Adrenal gland (tissue), 12 donors: ENCODE measurements around the gene BCL11A. TPM values are rescaled to one million over a fixed set of nuclear protein-coding genes. Genes with fewer than 3 reads are reported as not detected.

Experiments used
- DNase-seq, 7 donors: peaks; one replicate each; pipeline ENCODE4 v3.0.0-alpha.2; 2019 to 2020
- H3K27ac ChIP-seq, 5 donors: fragments of 200-600 bp; sonication (generic) in 4 of 5; 1 replicate in 3 of 5; 2 replicates in 2 of 5; pipeline versions ENCODE4 v1.5.1 to v1.8.0; 2016 to 2020; ENCODE audit warnings: mild to moderate bottlenecking in 1 of 5
- H3K27me3 ChIP-seq: fragments of 200-600 bp; 2 replicates; pipeline ENCODE4 v1.8.0; 2021
- H3K36me3 ChIP-seq, 2 donors: fragments of 200-600 bp; replicated peaks in 1 of 2; 1 replicate in 1 of 2; 2 replicates in 1 of 2; pipeline versions ENCODE4 v1.5.1 to v1.8.0; 2018 to 2022
- H3K4me1 ChIP-seq, 2 donors: fragments of 200-600 bp; replicated peaks in 1 of 2; 1 replicate in 1 of 2; 2 replicates in 1 of 2; pipeline versions ENCODE4 v1.5.1 to v1.8.0; 2018 to 2021
- H3K4me3 ChIP-seq, 4 donors: fragments of 200-600 bp; sonication (generic) in 3 of 4; one replicate each; pipeline ENCODE4 v1.5.1; 2016 to 2018
- H3K9me3 ChIP-seq, 3 donors: fragments of 200-600 bp; sonication (generic) in 1 of 3; replicated peaks in 1 of 3; 1 replicate in 2 of 3; 2 replicates in 1 of 3; pipeline versions ENCODE4 v1.5.1 to v1.8.0; 2016 to 2021
- POLR2A ChIP-seq, 2 donors: fragments of 450-650 bp; IDR thresholded peaks; one replicate each; pipeline ENCODE4 v1.6.1; 2017; ENCODE audit warnings: antibody characterized with exemption in 2 of 2, mild to moderate bottlenecking in 2 of 2, moderate library complexity in 1 of 2
- WGBS, 4 donors: extraction: QIAGEN DNeasy Blood & Tissue Kit in 2 of 4; methylation state at CpG; one replicate each; pipeline versions ENCODE4 v1.1.5 to v1.1.7; 2013 to 2017; 5-methylcytosine and 5-hydroxymethylcytosine counted together
- intact Hi-C, 2 donors: fragments of 100-400 bp; cut with DNase I; formaldehyde crosslinking; loops; one replicate each; pipeline versions ENCODE4 v1.14.1 to v1.15.0; 2022 to 2023
- polyA plus RNA-seq, 3 donors: library from polyadenylated mRNA; stranded (reverse); fragments of 200-250 nt in 2 of 3; fragments of 350-450 nt in 1 of 3; fragmentation: Illumina TruSeq in 1 of 3; extraction: RNeasy Lipid Tissue Mini Kit (QIAGEN cat#74804) in 1 of 3; gene quantifications; one replicate each; pipeline ENCODE4 v1.2.3, GENCODE V29; 2013 to 2014
- total RNA-seq, 9 donors: library from RNA; depleted of rRNA in 4 of 9; stranded (reverse); fragments of >200 nt in 4 of 9; fragments of 120-200 nt in 1 of 9; fragmentation: NEBNext Ultra II Directional in 1 of 9; extraction: Animal tissue kit (Norgen Biotek cat#: 25700) in 1 of 9; gene quantifications; one replicate each; pipeline versions ENCODE4 v1.1.0 to v1.2.4, GENCODE V29; 2013 to 2023
- TF ChIP-seq, protein P1 (sequence below), 6 experiments: fragments of 450-650 bp in 4 of 6; fragments of 200-600 bp in 2 of 6; sonication (generic) in 1 of 6; IDR thresholded peaks; 1 replicate in 5 of 6; 2 replicates in 1 of 6; pipeline versions ENCODE4 v1.5.1 to v1.8.0; 2016 to 2021; ENCODE audit warnings: antibody characterized with exemption in 6 of 6, mild to moderate bottlenecking in 2 of 6, moderate library complexity in 1 of 6
- donor health status: healthy with polysubstance abuse.
- donor health status: Bipolar disorder and iron deficiency.
- donor health status: DM: yes; HTN: yes; CAD: no.
- donor health status: DM: no; HTN: no; CAD: no.
- donor health status: DM: no; HTN: no; CAD: no.
- donor health status: DM: yes; HTN: yes; CAD: no.

BCL11A gene
- total and polyA plus RNA-seq, 12 donors = 2.9 to 16.7 (median 5.3) TPM

DNA sequence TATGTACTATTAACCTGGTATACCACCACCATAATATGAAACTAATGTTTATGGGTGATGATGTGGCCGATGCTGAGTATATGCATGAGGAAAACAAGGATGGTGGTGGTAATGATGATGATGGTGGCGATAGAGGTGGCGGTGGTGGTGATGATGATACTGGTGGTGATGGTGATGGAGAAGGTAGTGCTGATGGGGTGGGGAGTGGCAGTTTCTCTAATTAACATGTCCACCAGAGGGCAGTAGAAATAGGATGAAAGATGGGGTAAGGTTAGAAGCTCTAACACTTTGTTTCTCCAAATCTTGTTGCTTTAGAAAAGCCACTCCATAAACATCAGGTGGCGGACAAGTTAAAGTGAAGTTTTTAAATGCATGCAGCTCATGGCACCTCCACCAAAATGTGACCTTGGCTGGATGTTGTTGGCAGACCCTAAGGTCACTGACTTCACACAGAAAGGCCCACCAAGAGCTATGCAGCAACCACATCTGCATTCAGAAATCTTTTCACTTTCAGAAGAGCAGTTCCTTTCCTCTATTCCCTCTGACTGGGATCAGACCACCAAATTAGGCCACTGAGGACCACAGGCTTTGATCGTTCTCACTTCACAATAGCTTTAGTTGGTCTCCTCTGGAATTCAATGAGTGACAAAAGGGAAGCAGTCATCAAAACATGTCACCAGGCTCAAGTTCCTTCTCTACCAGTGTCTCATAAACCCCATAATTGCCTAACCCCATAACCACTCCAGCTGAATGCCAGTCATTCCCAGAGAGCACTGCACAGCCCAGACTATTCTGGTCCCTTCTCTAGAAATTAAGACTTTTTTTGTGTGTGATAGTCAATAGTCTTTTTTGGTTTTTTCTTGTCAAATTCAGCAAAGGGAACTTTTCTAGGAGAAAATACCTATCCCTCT is 7.5 kb upstream of the BCL11A start:
- no peak for DNase-seq
- 71 to 81% (median 78%) methylated on average over 5 of the region's 5 CpGs for WGBS, 4 donors
- Histone ChIP-seq H3K27ac (no peak overlapping the region), H3K9me3 (no peaks in the 10 kb centered on the region), H3K27me3 (peaks cover 34% of the 10 kb centered on the region), H3K4me3 (no peak overlapping the region), H3K36me3 (no peaks in the 10 kb centered on the region), H3K4me1 (peaks cover 0 to 12% of the 10 kb centered on the region in 2 donors)
- intact Hi-C loops = no loop called here
- TF ChIP-seq, protein P1, sequence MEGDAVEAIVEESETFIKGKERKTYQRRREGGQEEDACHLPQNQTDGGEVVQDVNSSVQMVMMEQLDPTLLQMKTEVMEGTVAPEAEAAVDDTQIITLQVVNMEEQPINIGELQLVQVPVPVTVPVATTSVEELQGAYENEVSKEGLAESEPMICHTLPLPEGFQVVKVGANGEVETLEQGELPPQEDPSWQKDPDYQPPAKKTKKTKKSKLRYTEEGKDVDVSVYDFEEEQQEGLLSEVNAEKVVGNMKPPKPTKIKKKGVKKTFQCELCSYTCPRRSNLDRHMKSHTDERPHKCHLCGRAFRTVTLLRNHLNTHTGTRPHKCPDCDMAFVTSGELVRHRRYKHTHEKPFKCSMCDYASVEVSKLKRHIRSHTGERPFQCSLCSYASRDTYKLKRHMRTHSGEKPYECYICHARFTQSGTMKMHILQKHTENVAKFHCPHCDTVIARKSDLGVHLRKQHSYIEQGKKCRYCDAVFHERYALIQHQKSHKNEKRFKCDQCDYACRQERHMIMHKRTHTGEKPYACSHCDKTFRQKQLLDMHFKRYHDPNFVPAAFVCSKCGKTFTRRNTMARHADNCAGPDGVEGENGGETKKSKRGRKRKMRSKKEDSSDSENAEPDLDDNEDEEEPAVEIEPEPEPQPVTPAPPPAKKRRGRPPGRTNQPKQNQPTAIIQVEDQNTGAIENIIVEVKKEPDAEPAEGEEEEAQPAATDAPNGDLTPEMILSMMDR (IDR thresholded peaks at IDR 0.05) = peak in 5 of 6 experiments; percentile 36 to 57 (median 54)
- TF ChIP-seq POLR2A (IDR thresholded peaks at IDR 0.05) = no peak

DNA sequence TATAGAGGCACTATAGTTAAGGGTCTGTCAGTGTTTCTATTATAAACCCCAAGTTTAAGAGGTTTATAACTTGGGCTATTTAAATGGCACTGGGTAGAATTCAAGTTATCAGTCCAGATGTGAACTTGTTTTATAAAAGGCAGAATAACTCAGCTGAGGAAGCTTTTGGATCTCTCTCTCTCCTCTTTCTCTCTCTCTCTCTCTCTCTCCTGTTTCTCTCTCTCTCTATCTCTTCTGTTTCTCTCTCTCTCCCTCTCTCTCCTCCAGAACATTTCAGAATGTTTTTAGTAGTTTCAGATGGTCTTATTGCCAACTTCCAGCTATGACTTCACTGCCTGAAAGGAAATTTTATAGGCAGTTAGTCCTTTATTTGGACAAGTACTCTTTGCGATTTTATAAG is 6.4 kb upstream of the BCL11A start:
- 56 to 72% (median 65%) methylated on average over 1 of the region's 1 CpG for WGBS, 4 donors
- no peaks in the 10 kb centered on the region for H3K9me3 ChIP-seq
- intact Hi-C loops = no loop called here
- TF ChIP-seq POLR2A (IDR thresholded peaks at IDR 0.05) = no peak
- TF ChIP-seq, protein P1 (IDR thresholded peaks at IDR 0.05) = no peak
- H3K27ac ChIP-seq = no peak overlapping the region
- H3K27me3 ChIP-seq = peaks cover 26% of the 10 kb centered on the region
- DNase-seq = no peak
- peaks cover 3 to 19% of the 10 kb centered on the region in 2 donors for H3K4me1 ChIP-seq
- H3K4me3 ChIP-seq = no peak overlapping the region
- no peaks in the 10 kb centered on the region for H3K36me3 ChIP-seq

DNA sequence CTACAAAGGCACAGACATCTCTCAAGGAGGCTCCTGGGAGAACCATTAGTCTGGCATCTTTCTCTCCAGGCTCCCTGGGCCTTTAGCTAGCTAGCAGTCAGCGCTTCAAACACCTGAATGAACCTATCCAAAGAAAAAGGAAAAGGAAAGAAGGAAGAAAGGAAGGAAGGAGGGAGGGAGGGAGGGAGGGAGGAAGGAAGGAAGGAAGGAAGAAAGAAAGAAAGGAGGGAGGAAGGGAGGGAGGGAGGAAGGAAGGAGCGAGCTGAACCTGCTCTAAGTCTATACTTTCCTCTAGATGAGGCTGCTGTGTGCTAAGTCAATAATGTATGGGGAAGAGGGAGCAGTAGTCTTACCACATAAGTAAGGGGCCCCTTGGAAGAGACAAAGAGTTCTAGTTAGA is 5.1 kb upstream of the BCL11A start:
- no peak for DNase-seq
- Histone ChIP-seq H3K4me1 (peaks cover 3 to 27% of the 10 kb centered on the region in 2 donors), H3K4me3 (no peak overlapping the region), H3K27ac (no peak overlapping the region), H3K9me3 (no peaks in the 10 kb centered on the region), H3K27me3 (peaks cover 26% of the 10 kb centered on the region), H3K36me3 (no peaks in the 10 kb centered on the region)
- WGBS, 4 donors = 68 to 84% (median 79%) methylated on average over 2 of the region's 2 CpGs
- TF ChIP-seq, protein P1 (IDR thresholded peaks at IDR 0.05) = no peak
- no peak for TF ChIP-seq POLR2A (IDR thresholded peaks at IDR 0.05)
- intact Hi-C loops = no loop called here

DNA sequence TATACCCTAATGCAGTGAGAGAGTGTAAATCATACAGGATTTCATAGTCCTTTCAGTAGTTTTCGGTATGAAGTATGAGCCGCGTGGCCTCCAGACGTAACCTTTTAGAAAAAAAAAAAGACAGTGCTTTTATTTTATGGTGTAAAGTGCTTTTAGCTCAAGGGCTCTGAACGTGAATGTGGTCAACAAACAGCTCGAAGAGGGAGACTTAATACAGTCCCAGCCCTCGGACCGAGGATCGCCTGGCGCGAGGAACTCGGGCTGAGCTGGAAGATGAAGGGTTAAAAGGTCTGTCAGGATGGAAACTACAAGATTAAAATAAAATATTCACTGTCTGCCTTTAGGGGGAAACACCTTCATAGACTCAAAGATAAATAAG is 4.0 kb upstream of the BCL11A start:
- peaks cover 4 to 33% of the 10 kb centered on the region in 2 donors for H3K4me1 ChIP-seq
- peak overlapping the region in 1 of 4 donors; percentile 37 for H3K4me3 ChIP-seq
- no peaks in the 10 kb centered on the region for H3K9me3 ChIP-seq
- no peak for DNase-seq
- 10 to 19% (median 16%) methylated on average over 12 of the region's 12 CpGs for WGBS, 4 donors
- H3K36me3 ChIP-seq = no peaks in the 10 kb centered on the region
- no peak overlapping the region for H3K27ac ChIP-seq
- intact Hi-C loops = no loop called here
- H3K27me3 ChIP-seq = peaks cover 20% of the 10 kb centered on the region
- TF ChIP-seq, protein P1 (IDR thresholded peaks at IDR 0.05) = no peak
